Neural progenitor cell (in vitro differentiated cells): Measurements from ENCODE around the gene PLA2G2C. TPM values are rescaled to one million over a fixed set of nuclear protein-coding genes. Genes with fewer than 3 reads are reported as not detected.
"Not testable (repeated sequence)": the region's sequence is repeated elsewhere in the genome, so short reads cannot be mapped to it uniquely, and the experiment has no call there.

Experiments used
- DNase-seq: peaks from one replicate; pipeline ENCODE4 v3.0.0-alpha.2; 2016; ENCODE audit warnings: low spot score
- H2AFZ ChIP-seq: fragments of 200-600 bp; sonication (generic); replicated peaks from 2 replicates; pipeline ENCODE4 v1.6.1; 2016; ENCODE audit warnings: antibody characterized with exemption
- H3F3A ChIP-seq: fragments of 200-600 bp; sonication (generic); 2 replicates; pipeline ENCODE4 v1.6.1; 2016; ENCODE audit warnings: antibody characterized with exemption, low read depth
- H3K27ac ChIP-seq: fragments of 200-600 bp; sonication (generic); 2 replicates; pipeline ENCODE4 v1.5.1; 2016; ENCODE audit warnings: mild to moderate bottlenecking
- H3K27me3 ChIP-seq: fragments of 200-600 bp; sonication (generic); 2 replicates; pipeline ENCODE4 v1.6.1; 2016; ENCODE audit warnings: mild to moderate bottlenecking, moderate library complexity
- H3K36me3 ChIP-seq: fragments of 200-600 bp; sonication (generic); 2 replicates; pipeline ENCODE4 v1.5.1; 2016
- H3K4me1 ChIP-seq: fragments of 200-600 bp; sonication (generic); 2 replicates; pipeline ENCODE4 v1.6.1; 2016; ENCODE audit warnings: mixed run types
- H3K4me2 ChIP-seq: fragments of 200-600 bp; sonication (generic); 2 replicates; pipeline ENCODE4 v1.6.1; 2016
- H3K4me3 ChIP-seq: fragments of 200-600 bp; sonication (generic); 2 replicates; pipeline ENCODE4 v1.5.1; 2016
- H3K79me2 ChIP-seq: fragments of 200-600 bp; sonication (generic); 2 replicates; pipeline ENCODE4 v1.6.1; 2016; ENCODE audit warnings: low read depth
- H3K9ac ChIP-seq: fragments of 200-600 bp; sonication (generic); 2 replicates; pipeline ENCODE4 v1.6.1; 2016
- H3K9me3 ChIP-seq: fragments of 200-600 bp; sonication (generic); 2 replicates; pipeline ENCODE4 v1.5.1; 2016; ENCODE audit warnings: low read depth
- H4K20me1 ChIP-seq: fragments of 200-600 bp; sonication (generic); 2 replicates; pipeline ENCODE4 v1.6.1; 2016; ENCODE audit warnings: low read depth
- H3K27ac Mint-ChIP-seq: 3 replicates; pipeline ENCODE4 v1.8.0; 2021; ENCODE audit warnings: mixed read lengths
- H3K27me3 Mint-ChIP-seq: 2 replicates; pipeline ENCODE4 v1.8.0; 2022; ENCODE audit warnings: low read depth, mild to moderate bottlenecking, inconsistent platforms, moderate library complexity, mixed read lengths; ENCODE audit not compliant: insufficient read depth
- H3K36me3 Mint-ChIP-seq: 3 replicates; pipeline ENCODE4 v1.8.0; 2021; ENCODE audit warnings: mixed read lengths
- H3K4me1 Mint-ChIP-seq: 3 replicates; pipeline ENCODE4 v1.8.0; 2021; ENCODE audit warnings: mixed read lengths
- H3K4me3 Mint-ChIP-seq: 3 replicates; pipeline ENCODE4 v1.8.0; 2021; ENCODE audit warnings: mild to moderate bottlenecking, moderate library complexity, mixed read lengths
- H3K9me3 Mint-ChIP-seq: 3 replicates; pipeline ENCODE4 v1.8.0; 2020; ENCODE audit warnings: mixed read lengths
- CTCF ChIP-seq: fragments of 200-600 bp; sonication (generic); IDR thresholded peaks from 2 replicates; pipeline ENCODE4 v1.5.1; 2017; ENCODE audit warnings: antibody characterized with exemption, mild to moderate bottlenecking
- EZH2 ChIP-seq: fragments of 200-600 bp; sonication (generic); IDR thresholded peaks from 2 replicates; pipeline ENCODE4 v1.6.1; 2017; ENCODE audit warnings: antibody characterized with exemption, mild to moderate bottlenecking, moderate library complexity
- EZH2phosphoT487 ChIP-seq: fragments of 200-600 bp; sonication (generic); IDR thresholded peaks from 2 replicates; pipeline ENCODE4 v1.6.1; 2017; ENCODE audit warnings: antibody characterized with exemption
- total RNA-seq: library from RNA; depleted of rRNA; stranded (reverse); fragments of >200 nt; gene quantifications from 2 replicates; pipeline ENCODE4 v1.2.3, GENCODE V29; 2015; ENCODE audit warnings: low replicate concordance

PLA2G2C gene
- total RNA-seq, 1 donor from 2014 or later = not detected

GRCh38 chr1:20223106-20223505 lies 36.8 kb upstream of the PLA2G2C start:
- Histone ChIP-seq H3K4me2 (no peak overlapping the region), H2AFZ (no peak overlapping the region), H3K4me3 (no peak overlapping the region), H3K4me1 (peaks cover 16% of the 10 kb centered on the region), H3K9ac (no peak overlapping the region), H3K27me3 (peaks cover 61% of the 10 kb centered on the region), H3K9me3 (no peaks in the 10 kb centered on the region), H3K27ac (no peak overlapping the region), H4K20me1 (no peaks in the 10 kb centered on the region), H3F3A (no peaks in the 10 kb centered on the region), H3K79me2 (no peaks in the 10 kb centered on the region), H3K36me3 (no peaks in the 10 kb centered on the region)
- no peaks in the 10 kb centered on the region for H3K9me3 Mint-ChIP-seq
- peak overlapping the region; percentile 0 for H3K4me3 Mint-ChIP-seq
- H3K36me3 Mint-ChIP-seq = no peaks in the 10 kb centered on the region
- H3K27ac Mint-ChIP-seq = no peak overlapping the region
- no peak for DNase-seq
- TF ChIP-seq EZH2phosphoT487 = no peak
- TF ChIP-seq CTCF = no peak
- no peak for TF ChIP-seq EZH2
- H3K27me3 Mint-ChIP-seq = peaks cover 8% of the 10 kb centered on the region
- peaks cover 11% of the 10 kb centered on the region for H3K4me1 Mint-ChIP-seq

- H3K27ac Mint-ChIP-seq = no peak overlapping the region
- no peak overlapping the region for H3K4me3 ChIP-seq
- peaks cover 11% of the 10 kb centered on the region for H3K4me1 Mint-ChIP-seq
- no peak overlapping the region for H3K4me3 Mint-ChIP-seq
- peaks cover 45% of the 10 kb centered on the region for H3K27me3 ChIP-seq
- peaks cover 9% of the 10 kb centered on the region for H3K27me3 Mint-ChIP-seq
- H3F3A ChIP-seq = no peaks in the 10 kb centered on the region
- H3K36me3 ChIP-seq = no peaks in the 10 kb centered on the region
- no peaks in the 10 kb centered on the region for H4K20me1 ChIP-seq
- no peaks in the 10 kb centered on the region for H3K79me2 ChIP-seq
- no peak overlapping the region for H3K9ac ChIP-seq
- no peaks in the 10 kb centered on the region for H3K9me3 ChIP-seq
- no peak overlapping the region for H3K27ac ChIP-seq
- no peaks in the 10 kb centered on the region for H3K9me3 Mint-ChIP-seq
- H3K4me2 ChIP-seq = peak overlapping the region; percentile 27
- no peak overlapping the region for H2AFZ ChIP-seq
- H3K36me3 Mint-ChIP-seq = no peaks in the 10 kb centered on the region
- H3K4me1 ChIP-seq = peaks cover 16% of the 10 kb centered on the region
- DNase-seq = peak; percentile 28
- no peak for TF ChIP-seq EZH2
- no peak for TF ChIP-seq EZH2phosphoT487
- no peak for TF ChIP-seq CTCF
Observed at GRCh38 chr1:20220036-20220435, 33.7 kb upstream of the PLA2G2C start.

GRCh38 chr1:20219053-20219452 lies 32.7 kb upstream of the PLA2G2C start:
- not testable (repeated sequence) for H3K27me3 Mint-ChIP-seq, H3K4me3 Mint-ChIP-seq, H3K4me2 ChIP-seq, H3K9ac ChIP-seq, H3K9me3 Mint-ChIP-seq, H4K20me1 ChIP-seq, H3F3A ChIP-seq, H3K9me3 ChIP-seq, DNase-seq, H3K79me2 ChIP-seq, H3K36me3 ChIP-seq, H3K27ac Mint-ChIP-seq, H3K27ac ChIP-seq, H2AFZ ChIP-seq, H3K36me3 Mint-ChIP-seq, H3K4me3 ChIP-seq
- peaks cover 11% of the 10 kb centered on the region for H3K4me1 Mint-ChIP-seq
- peaks cover 45% of the 10 kb centered on the region for H3K27me3 ChIP-seq
- peaks cover 11% of the 10 kb centered on the region for H3K4me1 ChIP-seq

GRCh38 chr1:20216574-20216973 lies 30.3 kb upstream of the PLA2G2C start:
- Mint-ChIP-seq H3K27ac (no peak overlapping the region), H3K4me3 (no peak overlapping the region), H3K36me3 (no peaks in the 10 kb centered on the region), H3K9me3 (no peaks in the 10 kb centered on the region), H3K27me3 (peaks cover 12% of the 10 kb centered on the region), H3K4me1 (peaks cover 11% of the 10 kb centered on the region)
- Histone ChIP-seq H3K4me2 (no peak overlapping the region), H3K9ac (no peak overlapping the region), H3K4me3 (no peak overlapping the region), H3K27ac (no peak overlapping the region), H3K79me2 (no peaks in the 10 kb centered on the region), H2AFZ (no peak overlapping the region), H3K36me3 (no peaks in the 10 kb centered on the region), H4K20me1 (no peaks in the 10 kb centered on the region), H3K9me3 (no peaks in the 10 kb centered on the region), H3F3A (no peaks in the 10 kb centered on the region), H3K27me3 (peaks cover 40% of the 10 kb centered on the region), H3K4me1 (peaks cover 11% of the 10 kb centered on the region)
- TF ChIP-seq CTCF (peak; percentile 43), EZH2 (no peak)
- DNase-seq = no peak
